HepG2 (cell line): ENCODE data around the gene RABGAP1L. TPM values are rescaled to one million over a fixed set of nuclear protein-coding genes. Genes with fewer than 3 reads are reported as not detected.
"Not testable (repeated sequence)": the region's sequence is repeated elsewhere in the genome, so short reads cannot be mapped to it uniquely, and the experiment has no call there.

Experiments
- ATAC-seq: fragments of 200-7000 bp; cut with Tn5 transposase; 3 replicates; pipeline ENCODE4 v1.9.1; 2020; ENCODE audit warnings: mild to moderate bottlenecking, moderate library complexity
- BruUV-seq: library from RNA; stranded (reverse); fragments of 400-500 nt; replicated peaks from 2 replicates; lab custom pipeline; 2021; lab: Mats Ljungman, UMichigan
- CTCF ChIA-PET: fragments of 300-600 bp; formaldehyde crosslinking; extraction: SDS; loops from one replicate; lab custom pipeline; 2021; ENCODE audit warnings: low total read pairs, inconsistent platforms, low intra/inter-chr PET ratio; lab: Yijun Ruan, JAX
- POLR2A ChIA-PET: fragments of 350-600 bp; sonication (Branson Sonifier 250); formaldehyde crosslinking; loops from one replicate; lab custom pipeline; 2020; ENCODE audit warnings: antibody characterized with exemption, inconsistent platforms; lab: Yijun Ruan, JAX
- DNase-seq: peaks from one replicate; pipeline ENCODE4 v3.0.0-alpha.2; 2015; ENCODE audit warnings: low spot score
- FAIRE-seq: peaks from 3 replicates; lab custom pipeline; 2011; peaks lifted over from hg19 to GRCh38; lab: Jason Lieb, UNC
- H2AFZ ChIP-seq: one replicate; pipeline ENCODE4 v1.6.1; 2011; ENCODE audit warnings: low read length, inconsistent platforms
- H3K27ac ChIP-seq: fragments of 300-600 bp; 3 replicates; pipeline ENCODE4 v1.8.0; 2011; ENCODE audit warnings: mixed run types, mild to moderate bottlenecking, mixed read lengths, low read length, inconsistent platforms; ENCODE audit not compliant: insufficient read depth; ENCODE audit errors: extremely low read length
- H3K27me3 ChIP-seq, 2 experiments: fragments of 200-600 bp in 1 of 2; 2 replicates in 1 of 2; 3 replicates in 1 of 2; pipeline versions ENCODE4 v1.6.0 to v1.8.0; 2011; ENCODE audit warnings: low read length in 2 of 2, mild to moderate bottlenecking in 2 of 2, moderate library complexity in 2 of 2, inconsistent platforms in 1 of 2; ENCODE audit not compliant: insufficient read depth in 2 of 2, control insufficient read depth in 1 of 2
- H3K36me3 ChIP-seq, 2 experiments: fragments of 200-600 bp in 1 of 2; replicated peaks in 1 of 2; 2 replicates in 1 of 2; 3 replicates in 1 of 2; pipeline versions ENCODE4 v1.5.1 to v1.8.0; 2011; ENCODE audit warnings: low read length in 2 of 2, inconsistent platforms in 1 of 2; ENCODE audit not compliant: insufficient read depth in 2 of 2, control insufficient read depth in 1 of 2
- H3K4me1 ChIP-seq: 2 replicates; pipeline ENCODE4 v1.5.1; 2012; ENCODE audit warnings: low read length, inconsistent platforms; ENCODE audit not compliant: insufficient read depth
- H3K4me2 ChIP-seq: 2 replicates; pipeline ENCODE4 v1.6.0; 2011; ENCODE audit warnings: low read depth, low read length, inconsistent platforms
- H3K4me3 ChIP-seq, 3 experiments: fragments of 200-600 bp in 1 of 3; sonication (generic), shearing (Covaris generic) in 1 of 3; replicated peaks in 1 of 3; 2 replicates each; pipeline ENCODE4 v1.5.1; 2011 to 2016; ENCODE audit warnings: low read length in 3 of 3, inconsistent platforms in 2 of 3, low read depth in 2 of 3, mild to moderate bottlenecking in 2 of 3, control low read depth in 1 of 3, mixed read lengths in 1 of 3; ENCODE audit not compliant: insufficient read depth in 1 of 3
- H3K79me2 ChIP-seq: one replicate; pipeline ENCODE4 v1.6.1; 2011; ENCODE audit warnings: low read length, inconsistent platforms; ENCODE audit not compliant: insufficient read depth
- H3K9ac ChIP-seq: 2 replicates; pipeline ENCODE4 v1.6.0; 2011; ENCODE audit warnings: mild to moderate bottlenecking, low read depth, low read length, inconsistent platforms; ENCODE audit not compliant: insufficient read depth
- H3K9me3 ChIP-seq: 2 replicates; pipeline ENCODE4 v1.5.1; 2012; ENCODE audit warnings: mild to moderate bottlenecking, low read length
- H4K20me1 ChIP-seq: 2 replicates; pipeline ENCODE4 v1.6.0; 2011; ENCODE audit warnings: inconsistent platforms, mild to moderate bottlenecking, low read length, moderate library complexity; ENCODE audit not compliant: insufficient read depth
- SOX13 ChIP-seq, 3 experiments: fragments of 450-650 bp in 1 of 3; sonication (generic) in 1 of 3; formaldehyde crosslinking in 1 of 3; IDR thresholded peaks in 2 of 3; conservative IDR thresholded peaks in 1 of 3; 2 replicates each; pipeline versions ENCODE4 v1.5.0 to v1.6.1; 2016 to 2020; ENCODE audit warnings: antibody characterized with exemption in 1 of 3, mild to moderate bottlenecking in 1 of 3, missing compliant biosample characterization in 1 of 3, missing genetic modification reagents in 1 of 3, moderate library complexity in 1 of 3
- SOX5 ChIP-seq: IDR thresholded peaks from 2 replicates; pipeline ENCODE4 v1.6.1; 2016; ENCODE audit warnings: borderline replicate concordance
- STAT6 ChIP-seq: sonication (generic); formaldehyde crosslinking; IDR thresholded peaks from 2 replicates; pipeline ENCODE4 v1.4.0; 2020; ENCODE audit warnings: missing genetic modification reagents, mild to moderate bottlenecking, borderline replicate concordance
- ZFP82 ChIP-seq: sonication (generic); formaldehyde crosslinking; IDR thresholded peaks from 2 replicates; pipeline ENCODE4 v1.5.1; 2020; ENCODE audit warnings: mild to moderate bottlenecking, missing genetic modification reagents, borderline replicate concordance
- ZNF646 ChIP-seq: sonication (generic); formaldehyde crosslinking; IDR thresholded peaks from 2 replicates; pipeline ENCODE4 v1.9.0; 2021; ENCODE audit warnings: mild to moderate bottlenecking, missing genetic modification reagents
- WGBS: methylation state at CpG from one replicate; pipeline ENCODE4 v1.1.6; 2017; ENCODE audit warnings: low lambda C conversion rate; 5-methylcytosine and 5-hydroxymethylcytosine counted together
- in situ Hi-C: cut with HindIII; loops from 2 replicates; pipeline ENCODE4 v1.10.0; 2017; ENCODE audit warnings: low pct_unique_long_range_greater_than_20kb; ENCODE audit not compliant: extremely low pct_ligation_motif_present
- intact Hi-C: fragments of 100-400 bp; cut with micrococcal nuclease; formaldehyde crosslinking; loops from one replicate; pipeline ENCODE4 v1.10.0; 2022; ENCODE audit not compliant: unreplicated experiment
- polyA plus RNA-seq, 8 experiments: library from polyadenylated mRNA; depleted of rRNA in 3 of 8; stranded (reverse) in 7 of 8; unstranded in 1 of 8; fragments of >200 nt; fragmentation: Illumina TruSeq in 4 of 8; extraction: Trizol in 4 of 8; gene quantifications; 2 replicates each; pipeline versions ENCODE4 v1.2.1 to v1.2.3, GENCODE V29; 2011 to 2016; ENCODE audit warnings: low read depth in 4 of 8, missing spikeins in 1 of 8, mixed read lengths in 1 of 8; ENCODE audit not compliant: insufficient read depth in 1 of 8
- total RNA-seq, 5 experiments: library from RNA; depleted of rRNA; stranded (reverse); fragments of >200 nt; fragmentation: Illumina TruSeq; extraction: Trizol; gene quantifications; 2 replicates each; pipeline ENCODE4 v1.2.3, GENCODE V29; 2016; ENCODE audit warnings: low read depth in 1 of 5

Gene RABGAP1L
- total and polyA plus RNA-seq, 2 of the 13 experiments (the other 11 are each of a cell fraction or from before 2014, with no cell fraction given) = 7.9 to 22.6 TPM

- intact Hi-C loops; H4K20me1 ChIP-seq; BruUV-seq; H3K9me3 ChIP-seq; H3K27ac ChIP-seq; H3K36me3 ChIP-seq; ATAC-seq; H3K79me2 ChIP-seq; H3K4me2 ChIP-seq; H3K27me3 ChIP-seq; DNase-seq; POLR2A ChIA-PET; H3K9ac ChIP-seq; H3K4me3 ChIP-seq; H2AFZ ChIP-seq; in situ Hi-C loops; CTCF ChIA-PET; FAIRE-seq; TF ChIP-seq SOX13 (IDR thresholded peaks at IDR 0.05): not testable (repeated sequence)
- H3K4me1 ChIP-seq = peaks cover 69% of the 10 kb centered on the region
- TF ChIP-seq SOX13 (CRISPR knock-in tag; conservative IDR thresholded peaks at IDR 0.05 in 1 of 2, IDR thresholded peaks at IDR 0.05 in 1 of 2) = peak in 1 of 2 experiments; percentile 61; a peak in 1 of 4 replicates
- peak; percentile 62; the same call in 1 of the 2 replicates for TF ChIP-seq SOX5 (CRISPR knock-in tag)
Measured at GRCh38 chr1:174693539-174693938, 534.2 kb downstream of the RABGAP1L start.

- no TSS peak for BruUV-seq
- intact Hi-C loops = no loop called here
- no peaks in the 10 kb centered on the region for H3K36me3 ChIP-seq
- CTCF ChIA-PET = no interaction called here
- H3K27me3 ChIP-seq = no peaks in the 10 kb centered on the region
- DNase-seq (peak; percentile 33), ATAC-seq (peak; percentile 95), FAIRE-seq (peak; percentile 26)
- H3K4me1 ChIP-seq = peaks cover 44% of the 10 kb centered on the region
- H3K4me2 ChIP-seq = peak overlapping the region; percentile 79
- peak overlapping the region in 2 of 3 experiments; percentile 26 to 32; a peak in 3 of 6 replicates for H3K4me3 ChIP-seq
- 42% methylated on average over 5 of the region's 5 CpGs for WGBS
- peak overlapping the region; percentile 48 for H3K9ac ChIP-seq
- H2AFZ ChIP-seq = peak overlapping the region; percentile 82
- in situ Hi-C loops = no loop called here
- H4K20me1 ChIP-seq = no peaks in the 10 kb centered on the region
- POLR2A ChIA-PET = no interaction called here
- H3K9me3 ChIP-seq = no peaks in the 10 kb centered on the region
- H3K27ac ChIP-seq = peak overlapping the region; percentile 47
- no peaks in the 10 kb centered on the region for H3K79me2 ChIP-seq
- peak; percentile 74; the same call in 1 of the 2 replicates for TF ChIP-seq ZNF646 (CRISPR knock-in tag)
- TF ChIP-seq STAT6 (CRISPR knock-in tag) = 0 out of 2 replicates have a peak, but pooled peaks have one; percentile 36
- no peak for TF ChIP-seq ZFP82 (CRISPR knock-in tag)
Measured at GRCh38 chr1:174696026-174696821, 536.9 kb downstream of the RABGAP1L start.
